HL-60 (cell line): ENCODE measurements around the gene MPV17L2.

Experiments
- POLR2AphosphoS5 ChIP-seq: IDR thresholded peaks from 2 replicates; pipeline ENCODE4 v1.6.1; 2012; ENCODE audit warnings: low read depth
- TF ChIP-seq, protein P1 (sequence below): IDR thresholded peaks from one replicate; pipeline ENCODE4 v1.5.1; 2011; ENCODE audit warnings: low read length, control low read depth, inconsistent platforms; ENCODE audit not compliant: insufficient read depth

DNA sequence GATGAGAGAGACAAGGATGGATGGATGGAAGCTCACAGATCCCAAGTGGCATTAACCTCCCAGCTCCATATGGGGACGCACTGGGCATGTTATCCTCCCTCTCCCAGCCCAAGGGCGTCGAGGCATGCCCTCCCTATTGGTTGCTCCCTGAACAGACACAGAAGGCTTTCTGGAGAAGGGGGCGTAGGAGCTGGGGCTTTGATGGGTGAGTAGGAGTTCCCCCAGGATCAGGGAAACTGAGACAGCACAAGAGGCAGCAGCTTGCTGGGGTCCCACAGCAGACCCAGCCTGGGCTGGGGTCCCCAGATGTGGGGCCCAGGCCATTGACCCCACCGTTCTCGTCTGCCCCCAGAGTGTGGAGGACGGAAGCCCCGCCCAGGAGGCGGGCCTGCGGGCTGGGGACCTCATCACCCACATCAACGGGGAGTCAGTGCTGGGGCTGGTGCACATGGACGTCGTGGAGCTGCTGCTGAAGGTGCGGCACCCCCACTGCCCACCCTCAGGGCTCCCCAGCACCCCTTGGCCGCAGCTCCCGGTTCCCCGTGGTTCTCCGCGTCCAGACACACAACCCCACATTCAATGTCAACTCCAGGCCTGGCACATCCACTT is 47.5 kb upstream of the MPV17L2 start:
- TF ChIP-seq, protein P1, sequence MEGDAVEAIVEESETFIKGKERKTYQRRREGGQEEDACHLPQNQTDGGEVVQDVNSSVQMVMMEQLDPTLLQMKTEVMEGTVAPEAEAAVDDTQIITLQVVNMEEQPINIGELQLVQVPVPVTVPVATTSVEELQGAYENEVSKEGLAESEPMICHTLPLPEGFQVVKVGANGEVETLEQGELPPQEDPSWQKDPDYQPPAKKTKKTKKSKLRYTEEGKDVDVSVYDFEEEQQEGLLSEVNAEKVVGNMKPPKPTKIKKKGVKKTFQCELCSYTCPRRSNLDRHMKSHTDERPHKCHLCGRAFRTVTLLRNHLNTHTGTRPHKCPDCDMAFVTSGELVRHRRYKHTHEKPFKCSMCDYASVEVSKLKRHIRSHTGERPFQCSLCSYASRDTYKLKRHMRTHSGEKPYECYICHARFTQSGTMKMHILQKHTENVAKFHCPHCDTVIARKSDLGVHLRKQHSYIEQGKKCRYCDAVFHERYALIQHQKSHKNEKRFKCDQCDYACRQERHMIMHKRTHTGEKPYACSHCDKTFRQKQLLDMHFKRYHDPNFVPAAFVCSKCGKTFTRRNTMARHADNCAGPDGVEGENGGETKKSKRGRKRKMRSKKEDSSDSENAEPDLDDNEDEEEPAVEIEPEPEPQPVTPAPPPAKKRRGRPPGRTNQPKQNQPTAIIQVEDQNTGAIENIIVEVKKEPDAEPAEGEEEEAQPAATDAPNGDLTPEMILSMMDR = no peak
- no peak for TF ChIP-seq POLR2AphosphoS5
